Activated CD4-positive, alpha-beta T cell treated with anti-CD3 and anti-CD28 coated beads, Interleukin-2, Interleukin-6, amounts not matched to agents 100 ng/mL and 50 ng/mL, durations not matched to agents 16 hours and 8 hours (primary cell): ENCODE measurements around the gene KRTAP10-2.
"Not testable (repeated sequence)": the region's sequence is repeated elsewhere in the genome, so short reads cannot be mapped to it uniquely, and the experiment has no call there.

Experiments used
- DNase-seq: peaks from one replicate; pipeline ENCODE4 v3.0.0-alpha.2; 2020

Gene KRTAP10-2

GRCh38 chr21:44582055-44582454, 30.8 kb upstream of the KRTAP10-2 start:
- no peak for DNase-seq

DNA sequence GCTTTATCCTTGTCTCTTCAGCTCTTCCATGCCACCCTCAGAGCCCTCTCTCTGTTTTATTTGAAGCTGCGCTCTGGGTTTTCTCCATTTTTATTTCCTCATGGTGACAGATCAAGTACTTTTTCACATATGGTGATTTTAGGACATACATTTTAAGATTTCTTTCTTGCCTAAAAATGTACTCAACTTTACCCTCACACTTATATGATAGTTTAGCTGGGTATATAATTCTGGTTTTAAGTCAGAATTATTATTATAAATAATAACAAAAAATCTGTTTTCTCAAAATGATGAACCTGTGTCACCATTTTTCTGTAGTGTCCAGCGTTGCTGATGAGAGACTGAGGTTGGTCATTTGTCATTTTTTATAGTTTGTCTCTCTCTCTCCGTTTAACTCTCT, 29.9 kb upstream of the KRTAP10-2 start:
- DNase-seq, result no peak

DNA sequence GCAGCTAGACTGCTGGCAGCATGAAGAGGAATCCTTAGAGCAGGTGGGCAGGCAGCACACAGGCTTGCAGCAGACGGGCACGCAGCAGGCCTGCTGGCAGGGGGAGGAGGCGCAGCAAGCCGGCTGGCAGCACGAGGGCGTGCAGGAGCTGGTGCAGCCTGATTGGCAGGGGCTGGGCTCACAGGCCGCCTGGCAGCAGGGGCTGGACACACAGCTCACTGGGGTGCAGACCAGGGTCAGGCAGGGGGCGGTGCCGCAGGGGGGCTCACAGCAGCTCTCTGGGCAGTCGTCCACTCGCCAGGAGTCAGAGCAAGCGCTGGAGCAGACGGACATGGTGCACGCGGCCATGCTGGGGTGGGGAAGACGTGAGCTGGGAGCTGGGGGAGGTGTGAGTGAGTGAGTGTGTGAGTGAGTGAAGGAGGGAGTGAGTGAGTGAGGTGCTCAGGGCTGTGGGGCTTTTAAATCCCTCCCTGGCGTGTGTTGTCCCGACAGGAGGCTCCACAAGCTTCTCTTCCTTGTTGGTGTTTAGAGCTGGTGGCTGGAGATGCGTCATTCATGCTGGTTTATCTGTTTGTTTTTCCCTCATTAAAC, 29.0 kb upstream of the KRTAP10-2 start, which contains the start of gene KRTAP10-5:
TSS of gene KRTAP10-5 (minus strand) at position 374 of the 591 bp plus-strand sequence. CDS start at position 348, 26 bp downstream.
- not testable (repeated sequence) for DNase-seq

DNA sequence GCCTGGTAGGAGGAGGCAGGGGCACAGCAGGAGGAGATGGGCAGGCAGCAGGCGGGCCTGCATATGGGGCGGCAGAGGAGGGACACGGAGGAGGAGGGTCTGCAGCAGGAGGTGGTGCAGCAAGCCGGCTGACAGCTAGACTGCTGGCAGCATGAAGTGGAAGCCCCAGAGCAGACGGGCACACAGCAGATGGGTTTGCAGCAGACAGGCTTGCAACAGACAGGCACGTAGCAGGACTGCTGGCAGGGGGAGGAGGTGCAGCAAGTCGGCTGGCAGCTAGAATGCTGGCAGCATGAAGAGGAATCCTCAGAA, 28.5 kb upstream of the KRTAP10-2 start:
- DNase-seq, result no peak

DNA sequence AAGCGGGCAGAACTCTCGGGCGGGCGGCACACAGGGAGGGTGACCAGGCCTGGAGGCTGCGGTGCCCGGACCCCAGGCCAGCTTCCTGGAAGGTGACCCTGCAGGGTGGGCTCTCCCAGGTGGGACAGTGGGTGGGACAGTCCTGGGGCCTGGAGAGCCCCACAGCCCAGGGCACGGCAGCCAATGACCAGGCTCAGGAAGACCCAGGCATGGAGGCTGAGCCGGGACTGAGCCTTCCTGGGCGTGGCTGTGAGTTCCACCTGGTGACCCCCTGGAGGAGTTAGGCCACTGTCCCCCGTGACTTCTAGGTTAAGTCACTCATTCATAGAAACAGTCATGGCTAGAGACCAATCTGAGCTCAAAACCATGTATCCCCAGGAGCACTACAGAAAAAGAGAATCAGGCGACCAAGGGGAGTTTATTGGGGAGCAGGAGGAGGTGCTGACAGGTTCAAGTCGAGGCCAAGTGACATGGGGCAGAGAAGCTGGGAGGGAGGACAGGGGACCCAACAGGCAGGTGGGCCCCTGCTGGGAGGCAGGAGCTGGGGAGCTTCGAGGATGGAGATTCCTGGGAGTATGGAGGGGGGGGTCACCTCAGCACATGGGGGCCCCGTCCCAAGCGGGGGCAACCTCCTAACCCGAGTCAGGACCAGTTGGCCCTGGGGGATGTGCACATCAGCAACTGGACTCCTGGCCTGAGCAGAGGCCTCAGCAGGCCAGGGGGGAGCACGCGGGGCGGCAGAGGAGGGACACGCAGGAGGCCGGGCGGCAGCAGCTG, 27.9 kb upstream of the KRTAP10-2 start:
- no peak for DNase-seq

DNA sequence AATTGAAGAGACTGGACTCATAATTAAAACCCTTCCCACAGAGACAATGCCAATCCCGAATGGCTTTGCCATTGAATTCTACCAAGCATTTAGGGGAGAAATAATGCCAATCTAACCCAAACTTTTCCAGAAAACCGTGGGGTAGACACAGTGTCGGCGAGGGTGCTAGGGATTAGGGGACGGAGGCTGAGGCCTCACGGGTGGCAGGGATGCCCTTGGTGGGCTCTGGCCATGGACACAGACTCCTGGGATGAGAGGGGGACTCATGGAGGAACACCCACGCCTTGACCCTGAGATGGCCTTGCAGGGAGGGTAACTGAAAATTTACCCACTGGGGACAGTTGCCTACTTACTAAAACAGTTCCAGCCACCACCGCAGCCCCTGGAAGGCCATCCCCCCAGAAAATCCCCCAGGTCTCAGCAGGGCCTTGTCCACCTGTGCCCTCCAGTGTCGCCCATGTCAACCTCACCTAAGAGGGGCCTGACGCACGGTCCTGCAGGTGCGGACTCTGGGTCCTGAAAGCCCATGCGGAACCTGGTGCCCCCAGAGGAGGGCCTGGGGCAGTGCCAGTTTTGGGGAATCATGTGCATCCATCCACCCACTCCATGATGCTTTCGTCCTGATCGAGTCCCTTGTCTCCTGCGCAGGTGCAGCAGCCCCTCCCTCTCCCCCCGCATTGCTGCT, 27.2 kb upstream of the KRTAP10-2 start:
- DNase-seq, result no peak

- no peak for DNase-seq
Observed at GRCh38 chr21:44576025-44576420, 24.7 kb upstream of the KRTAP10-2 start.

DNA sequence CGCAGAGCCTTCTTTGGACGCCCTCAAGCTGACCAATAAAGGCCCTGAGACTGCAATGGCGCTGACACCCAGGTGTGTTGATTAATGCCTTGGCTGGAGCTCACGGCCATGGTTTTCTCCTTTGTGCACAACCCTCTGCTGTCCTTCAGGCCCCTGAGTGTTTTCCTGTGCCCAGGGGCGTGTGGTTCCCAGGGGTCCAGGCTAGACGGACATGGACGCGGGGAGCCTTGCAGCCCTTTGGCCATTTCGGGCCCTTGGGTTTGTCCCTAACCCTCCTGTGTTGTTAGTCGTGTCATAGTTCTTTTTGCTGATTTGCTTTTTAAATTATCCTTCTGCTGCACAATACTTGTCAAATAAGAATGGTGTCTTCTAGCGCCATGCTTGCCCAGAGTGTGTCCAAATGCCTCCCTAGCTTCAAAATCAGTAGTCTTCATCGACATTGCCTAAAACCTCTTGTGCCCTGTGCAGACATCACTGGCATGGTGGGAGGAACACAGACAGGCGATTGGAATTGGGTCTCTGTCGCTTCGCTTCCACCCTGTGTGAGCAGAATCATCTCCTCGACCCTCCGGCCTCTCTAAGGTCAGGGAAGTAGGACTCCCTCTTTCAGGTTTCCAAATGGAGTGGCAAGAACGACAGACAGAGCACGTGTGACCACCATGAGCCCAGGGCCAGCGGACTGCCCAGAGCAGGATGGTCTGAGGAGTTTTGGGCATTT, 24.2 kb upstream of the KRTAP10-2 start:
- no peak for DNase-seq

DNA sequence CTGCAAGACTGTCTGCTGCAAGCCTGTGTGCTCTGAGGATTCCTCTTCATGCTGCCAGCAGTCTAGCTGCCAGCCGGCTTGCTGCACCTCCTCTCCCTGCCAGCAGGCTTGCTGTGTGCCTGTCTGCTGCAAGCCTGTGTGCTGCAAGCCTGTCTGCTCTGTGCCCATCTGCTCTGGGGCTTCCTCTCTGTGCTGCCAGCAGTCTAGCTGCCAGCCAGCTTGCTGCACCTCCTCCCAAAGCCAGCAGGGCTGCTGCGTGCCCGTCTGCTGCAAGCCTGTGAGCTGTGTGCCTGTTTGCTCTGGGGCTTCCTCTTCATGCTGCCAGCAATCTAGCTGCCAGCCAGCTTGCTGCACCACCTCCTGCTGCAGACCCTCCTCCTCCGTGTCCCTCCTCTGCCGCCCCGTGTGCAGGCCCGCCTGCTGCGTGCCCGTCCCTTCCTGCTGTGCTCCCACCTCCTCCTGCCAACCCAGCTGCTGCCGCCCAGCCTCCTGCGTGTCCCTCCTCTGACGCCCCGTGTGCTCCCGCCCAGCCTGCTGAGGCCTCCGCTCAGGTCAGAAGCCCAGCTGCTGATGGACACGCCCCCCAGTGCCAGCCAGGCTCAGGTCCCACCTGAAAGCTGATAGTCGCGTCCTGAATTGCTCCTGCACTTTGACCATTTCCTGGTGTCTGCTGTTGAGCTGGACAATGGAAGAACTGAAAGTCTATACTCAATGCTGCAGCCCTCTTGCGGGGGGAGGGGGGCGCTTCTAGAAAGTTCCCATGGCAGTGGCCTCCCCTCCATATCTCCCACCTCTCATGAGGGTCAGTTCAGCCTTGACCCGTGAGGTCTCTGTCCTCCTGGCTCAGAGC, 23.4 kb upstream of the KRTAP10-2 start:
- DNase-seq, result no peak

DNA sequence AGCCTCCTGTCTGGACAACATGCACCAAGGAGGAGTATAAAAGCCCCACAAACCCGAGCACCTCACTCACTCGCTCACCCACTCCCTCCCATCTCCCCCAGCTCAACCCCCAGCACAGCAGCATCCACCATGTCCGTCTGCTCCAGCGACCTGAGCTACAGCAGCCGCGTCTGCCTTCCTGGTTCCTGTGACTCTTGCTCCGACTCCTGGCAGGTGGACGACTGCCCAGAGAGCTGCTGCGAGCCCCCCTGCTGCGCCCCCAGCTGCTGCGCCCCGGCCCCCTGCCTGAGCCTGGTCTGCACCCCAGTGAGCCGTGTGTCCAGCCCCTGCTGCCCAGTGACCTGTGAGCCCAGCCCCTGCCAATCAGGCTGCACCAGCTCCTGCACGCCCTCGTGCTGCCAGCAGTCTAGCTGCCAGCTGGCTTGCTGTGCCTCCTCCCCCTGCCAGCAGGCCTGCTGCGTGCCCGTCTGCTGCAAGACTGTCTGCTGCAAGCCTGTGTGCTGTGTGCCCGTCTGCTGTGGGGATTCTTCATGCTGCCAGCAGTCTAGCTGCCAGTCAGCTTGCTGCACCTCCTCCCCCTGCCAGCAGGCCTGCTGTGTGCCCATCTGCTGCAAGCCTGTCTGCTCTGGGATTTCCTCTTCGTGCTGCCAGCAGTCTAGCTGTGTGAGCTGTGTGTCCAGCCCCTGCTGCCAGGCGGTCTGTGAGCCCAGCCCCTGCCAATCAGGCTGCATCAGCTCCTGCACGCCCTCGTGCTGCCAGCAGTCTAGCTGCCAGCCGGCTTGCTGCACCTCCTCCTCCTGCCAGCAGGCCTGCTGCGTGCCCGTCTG, 22.5 kb upstream of the KRTAP10-2 start, which contains the start of gene KRTAP10-4:
TSS of gene KRTAP10-4 (plus strand) at position 100 of the 827 bp plus-strand sequence. CDS start at position 130, 30 bp downstream.
- DNase-seq, result not testable (repeated sequence)

DNA sequence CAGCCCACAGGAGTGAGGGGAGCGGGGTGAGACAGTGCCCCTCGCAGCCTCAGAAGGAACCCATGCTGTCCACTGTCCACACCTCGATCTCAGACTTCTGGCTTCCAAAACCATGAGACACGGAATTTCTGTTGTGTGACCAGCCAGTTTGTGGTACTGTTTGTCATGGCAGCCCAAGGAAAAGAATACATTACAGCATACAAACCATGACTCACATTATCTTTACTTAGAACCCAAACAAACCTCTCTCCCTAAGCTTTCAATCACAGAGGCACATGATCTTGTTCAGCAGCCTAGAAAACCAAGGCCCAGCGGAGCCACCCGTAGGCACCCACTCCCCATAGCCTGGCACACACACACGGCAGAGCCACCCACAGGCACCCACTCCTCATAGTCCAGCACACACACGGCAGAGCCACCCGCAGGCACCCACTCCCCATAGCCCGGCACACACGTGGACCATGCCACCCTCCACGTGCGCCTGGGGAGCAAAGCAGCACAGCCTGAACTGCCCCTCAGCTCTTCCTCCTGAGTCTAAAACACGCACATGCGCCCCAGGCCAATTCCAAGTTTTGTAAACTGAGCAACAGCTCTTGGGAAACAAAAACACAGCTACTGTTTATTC, 21.8 kb upstream of the KRTAP10-2 start:
- DNase-seq, result no peak

DNA sequence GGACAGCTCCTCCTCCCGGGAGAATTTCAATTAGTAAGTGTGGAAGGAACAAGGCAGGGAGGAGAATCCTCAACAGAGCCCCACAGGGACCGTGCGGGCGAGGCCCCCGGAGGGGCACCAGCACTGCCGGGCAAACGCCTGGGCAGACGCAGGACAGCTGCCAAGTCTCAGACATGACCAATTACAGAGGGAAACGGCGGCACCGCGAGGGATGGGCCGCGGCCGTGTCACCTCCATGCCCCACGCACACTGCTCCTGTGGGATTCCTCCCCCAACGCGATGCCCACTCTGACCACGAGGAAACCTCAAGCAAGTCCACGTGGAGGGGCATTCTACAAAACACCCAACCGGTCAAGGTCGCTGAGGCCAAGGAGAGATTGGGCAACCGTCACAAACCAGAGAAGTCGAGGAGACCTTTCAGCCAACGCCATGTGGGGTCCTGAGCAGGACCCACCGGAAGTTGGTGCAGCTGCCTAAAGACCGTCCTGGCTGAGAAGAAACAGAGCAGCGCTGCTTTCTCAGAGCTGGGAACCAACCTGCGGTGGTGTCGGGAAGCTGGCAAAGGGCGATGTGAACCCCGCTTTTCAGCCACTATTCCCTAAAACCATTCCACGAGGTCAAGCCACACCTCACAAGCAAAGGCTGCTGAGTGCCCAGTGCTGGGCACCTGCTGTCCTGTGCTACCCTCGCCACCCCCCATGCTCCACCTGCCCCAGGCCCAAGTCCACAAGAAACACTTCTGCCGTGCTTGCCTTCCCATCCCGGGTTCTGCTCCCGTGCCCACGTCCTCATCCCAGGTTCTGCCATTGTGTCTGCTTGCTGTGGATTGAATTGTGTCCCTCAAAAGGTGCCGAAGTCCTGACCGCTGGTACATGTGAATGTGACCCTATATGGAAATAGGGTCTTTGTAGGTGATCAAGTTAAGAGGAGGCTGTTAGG, 20.8 kb upstream of the KRTAP10-2 start:
- DNase-seq, result no peak

DNA sequence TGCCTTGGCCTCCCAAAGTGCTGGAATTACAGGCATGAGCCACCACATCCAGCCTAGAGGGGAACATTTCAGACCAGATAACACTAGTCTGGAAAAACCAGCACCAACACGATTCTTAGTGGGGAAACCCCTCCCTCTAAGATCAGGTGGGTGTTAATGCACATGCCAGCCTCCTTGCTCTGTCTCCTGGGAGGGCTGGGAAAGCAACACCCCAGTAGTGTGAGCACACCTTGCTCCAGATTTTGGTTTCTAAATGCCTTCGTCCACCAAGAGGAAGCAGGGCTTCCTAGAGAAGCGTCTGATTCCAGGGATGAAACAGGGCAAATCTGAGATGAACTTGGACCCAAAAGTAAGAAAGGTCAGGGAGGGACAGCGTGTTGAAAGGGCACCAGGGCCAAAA, 20.0 kb upstream of the KRTAP10-2 start:
- no peak for DNase-seq

GRCh38 chr21:44569861-44570517, 18.7 kb upstream of the KRTAP10-2 start:
- DNase-seq, result no peak

DNA sequence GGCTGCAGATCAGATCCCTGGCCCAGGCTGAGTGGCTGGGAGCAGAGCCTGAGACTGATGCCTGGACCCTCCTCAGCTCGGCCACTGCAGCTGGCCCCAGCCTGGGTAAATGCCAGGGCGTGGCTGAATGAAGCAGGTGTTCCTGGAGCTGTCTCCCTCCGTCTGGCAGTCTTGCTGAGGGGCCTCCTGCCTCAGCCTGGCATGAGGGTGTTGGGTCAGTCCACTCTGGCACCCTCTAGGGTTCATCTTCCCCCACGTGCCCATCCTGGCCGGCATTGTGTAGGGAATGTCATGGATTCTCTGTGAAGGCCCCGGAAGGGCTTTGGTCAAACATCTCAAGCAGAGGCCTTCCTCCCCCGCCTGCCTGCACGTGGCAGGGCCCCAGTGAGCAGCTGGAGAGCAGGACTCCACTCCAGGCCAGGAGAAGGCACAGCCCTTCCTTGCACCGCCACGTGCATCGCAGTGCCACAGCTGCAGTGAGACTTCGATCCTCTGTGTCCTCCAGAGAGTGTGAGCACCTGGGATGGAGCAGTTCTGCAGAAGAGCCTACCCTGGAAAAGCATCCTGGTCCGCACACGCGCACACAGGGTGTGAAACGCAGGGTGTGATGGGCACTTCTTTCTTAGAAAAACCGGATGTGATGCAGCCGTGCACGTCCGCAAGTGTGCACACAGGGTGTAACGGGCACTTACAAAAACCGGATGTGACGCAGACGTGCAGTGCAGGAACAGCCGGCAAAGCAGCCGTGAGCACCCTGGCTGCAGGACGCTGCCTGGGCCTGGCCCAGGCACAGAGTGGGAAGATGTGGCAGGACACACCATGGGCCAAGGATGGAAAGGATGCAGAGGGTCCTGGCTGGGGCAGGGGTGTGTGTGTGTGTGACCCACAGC, 17.6 kb upstream of the KRTAP10-2 start:
- no peak for DNase-seq

DNA sequence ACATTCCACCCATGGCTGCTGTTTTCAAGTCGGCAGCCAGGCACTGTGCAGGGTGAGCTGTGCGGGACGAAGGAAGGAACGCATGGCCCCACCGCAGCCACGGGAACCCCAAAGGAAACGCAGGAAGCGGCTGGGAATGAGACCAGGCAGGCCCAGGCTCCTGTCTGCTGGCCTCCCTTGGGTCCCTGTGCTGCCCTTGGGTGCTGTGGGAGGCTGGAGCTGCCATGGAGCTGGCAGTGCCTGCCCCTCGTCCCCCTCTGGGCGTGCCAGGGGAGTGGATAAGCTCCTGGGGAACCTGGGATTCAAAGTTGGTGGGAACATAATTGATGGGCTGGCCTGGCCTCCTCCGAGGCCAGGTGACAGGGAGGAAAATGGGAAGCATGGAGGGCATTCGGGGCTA, 17.0 kb upstream of the KRTAP10-2 start:
- no peak for DNase-seq

- DNase-seq, result no peak
Observed at GRCh38 chr21:44567481-44568171, 16.3 kb upstream of the KRTAP10-2 start.
